Right lobe of liver (tissue), 6 donors: Measurements from ENCODE around the gene IER5. TPM values are rescaled to one million over a fixed set of nuclear protein-coding genes. Genes with fewer than 3 reads are reported as not detected.

ENCODE experiments used
- ATAC-seq, 4 donors: fragments of 200-7000 bp; cut with Tn5 transposase; one replicate each; pipeline ENCODE4 v1.9.1; 2020; ENCODE audit warnings: mild to moderate bottlenecking in 4 of 4, moderate library complexity in 4 of 4
- DNase-seq, 3 donors: peaks; one replicate each; pipeline ENCODE4 v3.0.0-alpha.2; 2020
- H3K27ac ChIP-seq, 3 donors: fragments of 200-600 bp; one replicate each; pipeline ENCODE4 v1.8.0; 2022
- H3K27me3 ChIP-seq, 2 donors: fragments of 200-600 bp; one replicate each; pipeline ENCODE4 v1.8.0; 2022
- H3K36me3 ChIP-seq, 4 donors: fragments of 200-600 bp; sonication (generic) in 1 of 4; one replicate each; pipeline versions ENCODE4 v1.5.1 to v1.8.0; 2017 to 2022; ENCODE audit warnings: control low read depth in 1 of 4
- H3K4me1 ChIP-seq, 4 donors: fragments of 200-600 bp; sonication (generic) in 1 of 4; one replicate each; pipeline versions ENCODE4 v1.5.1 to v1.8.0; 2017 to 2022; ENCODE audit warnings: control low read depth in 1 of 4
- H3K4me3 ChIP-seq, 3 donors: fragments of 200-600 bp; one replicate each; pipeline ENCODE4 v1.8.0; 2022
- H3K9me3 ChIP-seq, 4 donors: fragments of 200-600 bp; sonication (generic) in 1 of 4; one replicate each; pipeline versions ENCODE4 v1.5.1 to v1.8.0; 2017 to 2022; ENCODE audit warnings: control low read depth in 1 of 4
- POLR2A ChIP-seq: fragments of 450-650 bp; IDR thresholded peaks from one replicate; pipeline ENCODE4 v1.6.1; 2017; ENCODE audit warnings: antibody characterized with exemption, mild to moderate bottlenecking
- WGBS: methylation state at CpG from one replicate; pipeline ENCODE4 v1.1.6; 2018; ENCODE audit warnings: low coverage, low lambda C conversion rate; ENCODE audit not compliant: insufficient coverage; ENCODE audit errors: missing lambda C conversion rate; 5-methylcytosine and 5-hydroxymethylcytosine counted together
- intact Hi-C, 2 donors: fragments of 100-400 bp; cut with DNase I; formaldehyde crosslinking; loops; one replicate each; pipeline versions ENCODE4 v1.11.2 to v1.14.1; 2022
- total RNA-seq, 6 experiments: library from RNA; depleted of rRNA in 2 of 6; stranded (reverse); fragments of >200 nt in 2 of 6; fragmentation: NEBNext Ultra II Directional in 3 of 6; extraction: Animal tissue kit (Norgen Biotek cat#: 25700) in 3 of 6; gene quantifications; one replicate each; pipeline versions ENCODE4 v1.1.0 to v1.2.4, GENCODE V29; 2016 to 2023
- TF ChIP-seq, protein P1 (sequence below), 4 donors: fragments of 200-600 bp in 3 of 4; fragments of 450-650 bp in 1 of 4; IDR thresholded peaks; one replicate each; pipeline versions ENCODE4 v1.5.1 to v1.8.0; 2016 to 2022; ENCODE audit warnings: antibody characterized with exemption in 4 of 4, mild to moderate bottlenecking in 2 of 4
- donor health status: DM: no; HTN: yes; CAD: no.
- donor health status: DM: no; HTN: no; CAD: no.
- donor health status: DM: no; HTN: no; CAD: no.
- donor health status: DM: no; HTN: yes; CAD: no.
- donor health status: DM: no; HTN: yes; CAD: no.

IER5 gene
- total RNA-seq, 6 experiments from 2014 or later = 2.0 to 6.2 (median 3.4) TPM

DNA sequence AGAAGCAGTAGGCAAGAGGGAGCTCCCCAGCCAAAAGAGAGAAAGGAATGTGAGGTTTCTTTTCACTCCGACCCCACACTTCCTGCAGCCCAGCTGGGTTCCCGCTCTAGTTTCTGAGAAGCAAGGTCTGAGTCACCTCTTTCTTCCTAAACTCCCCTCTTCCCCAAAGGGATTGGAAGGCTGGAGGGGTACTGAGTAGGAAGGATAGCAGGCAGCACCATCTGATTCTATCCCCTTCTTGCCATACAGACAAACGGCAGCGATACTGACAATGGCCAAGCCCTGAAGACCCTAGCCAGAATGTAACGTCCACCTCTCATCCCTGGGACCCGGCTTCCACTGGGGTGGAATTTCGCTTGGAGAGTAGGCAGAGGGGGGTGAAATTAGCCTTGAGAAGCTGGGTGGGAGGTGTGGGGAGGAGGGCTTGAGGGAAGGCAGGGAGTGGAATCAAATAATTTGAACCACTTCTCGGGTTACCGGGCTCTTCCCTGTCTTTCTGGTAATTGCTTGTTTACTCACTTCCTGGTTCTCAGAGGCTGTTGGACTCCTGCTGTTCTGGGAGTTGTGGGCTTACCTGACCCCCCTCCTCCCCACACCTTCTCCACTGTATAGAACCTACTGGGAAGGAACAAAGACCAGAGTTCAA, 13.2 kb downstream of the IER5 start:
- 41% methylated on average over 5 of the region's 9 CpGs for WGBS
- TF ChIP-seq, protein P1, sequence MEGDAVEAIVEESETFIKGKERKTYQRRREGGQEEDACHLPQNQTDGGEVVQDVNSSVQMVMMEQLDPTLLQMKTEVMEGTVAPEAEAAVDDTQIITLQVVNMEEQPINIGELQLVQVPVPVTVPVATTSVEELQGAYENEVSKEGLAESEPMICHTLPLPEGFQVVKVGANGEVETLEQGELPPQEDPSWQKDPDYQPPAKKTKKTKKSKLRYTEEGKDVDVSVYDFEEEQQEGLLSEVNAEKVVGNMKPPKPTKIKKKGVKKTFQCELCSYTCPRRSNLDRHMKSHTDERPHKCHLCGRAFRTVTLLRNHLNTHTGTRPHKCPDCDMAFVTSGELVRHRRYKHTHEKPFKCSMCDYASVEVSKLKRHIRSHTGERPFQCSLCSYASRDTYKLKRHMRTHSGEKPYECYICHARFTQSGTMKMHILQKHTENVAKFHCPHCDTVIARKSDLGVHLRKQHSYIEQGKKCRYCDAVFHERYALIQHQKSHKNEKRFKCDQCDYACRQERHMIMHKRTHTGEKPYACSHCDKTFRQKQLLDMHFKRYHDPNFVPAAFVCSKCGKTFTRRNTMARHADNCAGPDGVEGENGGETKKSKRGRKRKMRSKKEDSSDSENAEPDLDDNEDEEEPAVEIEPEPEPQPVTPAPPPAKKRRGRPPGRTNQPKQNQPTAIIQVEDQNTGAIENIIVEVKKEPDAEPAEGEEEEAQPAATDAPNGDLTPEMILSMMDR (IDR thresholded peaks at IDR 0.05) = no peak
- TF ChIP-seq POLR2A = no peak
- no peak for ATAC-seq

DNA sequence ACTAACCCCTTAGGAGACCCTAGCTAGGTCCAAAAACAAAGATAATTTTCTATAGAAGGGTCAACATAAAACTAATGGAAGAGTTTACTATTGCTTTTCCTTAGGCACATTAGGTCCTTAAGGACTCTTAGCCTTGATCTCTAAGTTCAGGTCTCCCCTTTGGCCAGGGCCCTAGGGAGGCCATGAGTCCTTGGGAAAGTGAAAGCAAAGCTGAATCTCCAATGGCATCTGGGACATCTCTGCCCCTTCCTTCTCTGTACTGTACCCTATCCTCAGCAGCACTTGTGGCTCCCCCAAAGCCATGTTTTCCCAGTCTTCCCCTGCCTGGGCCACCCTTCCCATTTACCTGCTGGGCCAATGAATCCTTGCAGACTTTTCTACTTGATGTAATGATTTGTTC, 14.3 kb downstream of the IER5 start:
- intact Hi-C loops = no loop called here
- TF ChIP-seq, protein P1 (IDR thresholded peaks at IDR 0.05) = no peak
- no peak for TF ChIP-seq POLR2A
- DNase-seq (no peak), ATAC-seq (no peak)
- H3K4me1 ChIP-seq = peaks cover 0 to 5% (median 2%) of the 10 kb centered on the region in 4 donors
- no peaks in the 10 kb centered on the region for H3K27me3 ChIP-seq
- H3K36me3 ChIP-seq = no peaks in the 10 kb centered on the region
- no peak overlapping the region for H3K4me3 ChIP-seq
- no peaks in the 10 kb centered on the region for H3K9me3 ChIP-seq
- H3K27ac ChIP-seq = no peak overlapping the region

More for the DNA sequence above, 13.2 kb downstream of the IER5 start:
- Histone ChIP-seq H3K36me3 (no peaks in the 10 kb centered on the region), H3K27ac (no peak overlapping the region), H3K4me3 (no peak overlapping the region), H3K9me3 (no peaks in the 10 kb centered on the region), H3K4me1 (peaks cover 0 to 4% (median 1%) of the 10 kb centered on the region in 4 donors), H3K27me3 (no peaks in the 10 kb centered on the region)
- intact Hi-C loops = no loop called here
- DNase-seq = no peak

DNA sequence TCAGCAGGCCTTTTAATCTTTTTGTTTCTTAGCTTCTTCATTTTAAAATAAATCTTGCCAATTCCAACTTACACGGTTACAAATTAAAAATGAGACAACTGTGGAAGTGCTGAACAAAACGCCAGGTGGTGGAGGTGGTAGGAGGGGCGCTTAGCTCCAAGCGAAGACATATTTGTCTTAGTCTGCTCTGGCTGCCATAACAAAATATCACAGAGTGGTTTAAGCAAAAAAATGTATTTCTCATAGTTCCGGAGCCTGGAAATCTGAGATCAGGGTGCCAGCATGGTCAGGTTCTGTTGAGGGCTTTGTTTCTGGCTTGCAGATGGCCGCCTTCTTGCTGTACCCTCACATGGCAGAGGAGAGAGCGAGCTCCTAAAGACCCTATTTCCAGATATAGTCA, 14.9 kb downstream of the IER5 start:
- no peak for DNase-seq
- WGBS = 96% methylated on average over 6 of the region's 7 CpGs
- Histone ChIP-seq H3K9me3 (no peaks in the 10 kb centered on the region), H3K36me3 (no peaks in the 10 kb centered on the region), H3K27ac (no peak overlapping the region), H3K27me3 (no peaks in the 10 kb centered on the region), H3K4me3 (no peak overlapping the region), H3K4me1 (peaks cover 0 to 10% (median 5%) of the 10 kb centered on the region in 4 donors)
- no peak for ATAC-seq
- intact Hi-C loops = no loop called here
- TF ChIP-seq POLR2A = no peak
- TF ChIP-seq, protein P1 (IDR thresholded peaks at IDR 0.05) = no peak

DNA sequence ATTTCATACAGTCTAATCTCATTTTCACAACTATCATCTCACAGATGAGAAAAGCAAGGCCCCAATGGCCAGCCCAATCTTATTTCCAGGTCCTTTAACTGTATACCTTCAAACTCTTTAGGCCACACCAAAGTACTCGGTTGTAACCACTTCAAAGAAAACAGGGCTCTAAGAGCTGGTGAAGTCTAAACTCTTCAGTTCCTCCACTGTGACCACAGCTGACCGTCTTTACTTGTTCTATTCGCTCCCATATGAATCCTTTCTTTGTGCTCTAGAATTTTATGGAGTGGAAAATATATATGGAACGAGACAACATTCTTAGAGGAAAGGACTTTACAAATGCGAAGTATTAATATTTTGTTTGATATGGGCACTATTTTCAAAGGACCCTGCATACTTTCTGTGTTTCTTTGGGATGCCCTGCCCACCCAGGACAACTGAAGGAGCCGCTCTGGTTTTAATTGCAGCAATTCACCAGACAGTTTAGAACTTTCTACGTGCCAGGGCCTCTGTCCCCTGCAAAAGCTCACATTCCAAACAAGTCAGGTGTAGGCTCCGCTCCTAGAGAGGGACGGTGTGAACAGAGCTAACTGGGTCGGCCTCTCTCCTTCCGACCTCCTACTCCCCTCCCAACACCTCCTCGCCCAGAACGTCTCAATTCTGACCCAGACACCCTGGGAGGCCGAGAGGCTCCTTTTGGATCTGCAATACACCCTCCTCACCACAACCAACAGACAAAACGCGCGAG, 15.7 kb downstream of the IER5 start:
- peak overlapping the region; percentile 65 to 82 (median 75) for H3K27ac ChIP-seq
- TF ChIP-seq, protein P1 (IDR thresholded peaks at IDR 0.05) = no peak
- TF ChIP-seq POLR2A = no peak
- H3K4me3 ChIP-seq = peak overlapping the region; percentile 63 to 79 (median 77)
- H3K27me3 ChIP-seq = no peaks in the 10 kb centered on the region
- no peaks in the 10 kb centered on the region for H3K9me3 ChIP-seq
- no peaks in the 10 kb centered on the region for H3K36me3 ChIP-seq
- peak in 3 of 4 donors; percentile 7 to 24 (median 15) for ATAC-seq
- 41% methylated on average over 13 of the region's 17 CpGs for WGBS
- no peak for DNase-seq
- intact Hi-C loops = no loop called here
- peaks cover 0 to 15% (median 6%) of the 10 kb centered on the region in 4 donors for H3K4me1 ChIP-seq
